Measurements from ENCODE around the gene VLDLR.

Gene VLDLR

DNA sequence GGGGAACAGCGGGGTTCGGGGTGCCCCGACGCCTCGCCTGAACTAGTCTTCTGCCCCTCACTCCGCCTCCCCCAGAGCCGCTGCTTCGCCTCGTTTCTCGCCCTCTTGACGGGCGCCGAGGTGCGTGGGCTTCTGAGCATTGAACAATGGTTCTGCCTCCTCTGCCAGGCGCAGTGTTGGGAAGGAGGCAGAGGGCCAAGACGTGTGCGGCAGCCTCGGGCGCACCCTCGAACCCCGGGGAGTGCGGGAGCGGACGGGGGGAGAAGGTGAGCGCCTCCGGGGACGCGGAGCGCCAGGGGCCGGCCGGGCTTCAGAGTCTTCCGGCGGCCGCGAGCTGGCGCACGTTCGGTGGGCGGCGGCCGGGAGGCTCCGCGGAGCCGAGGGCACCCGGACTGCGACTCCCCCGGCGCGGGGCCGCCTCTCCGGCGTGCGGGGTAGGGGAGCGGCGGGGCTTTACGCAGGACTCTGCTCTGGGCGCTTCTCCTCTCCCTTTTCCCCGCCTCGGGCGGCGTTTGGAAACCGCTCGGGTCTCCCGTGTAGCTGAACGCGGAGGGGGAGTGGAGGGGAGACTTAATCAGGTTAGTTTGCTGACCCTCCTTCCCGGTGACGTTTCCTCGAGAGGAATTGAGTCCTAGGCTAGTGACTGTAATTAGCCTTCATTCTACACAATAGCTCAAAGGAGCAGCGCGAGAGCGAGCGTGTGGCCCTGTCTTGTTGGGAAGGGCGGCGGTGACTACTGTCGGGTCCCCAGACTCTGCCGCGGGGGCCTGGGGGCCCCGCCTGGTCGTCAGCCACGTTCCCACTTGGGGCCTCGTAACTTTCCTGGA, 1.1 kb downstream of the VLDLR start:
- no peak for DNase-seq

DNA sequence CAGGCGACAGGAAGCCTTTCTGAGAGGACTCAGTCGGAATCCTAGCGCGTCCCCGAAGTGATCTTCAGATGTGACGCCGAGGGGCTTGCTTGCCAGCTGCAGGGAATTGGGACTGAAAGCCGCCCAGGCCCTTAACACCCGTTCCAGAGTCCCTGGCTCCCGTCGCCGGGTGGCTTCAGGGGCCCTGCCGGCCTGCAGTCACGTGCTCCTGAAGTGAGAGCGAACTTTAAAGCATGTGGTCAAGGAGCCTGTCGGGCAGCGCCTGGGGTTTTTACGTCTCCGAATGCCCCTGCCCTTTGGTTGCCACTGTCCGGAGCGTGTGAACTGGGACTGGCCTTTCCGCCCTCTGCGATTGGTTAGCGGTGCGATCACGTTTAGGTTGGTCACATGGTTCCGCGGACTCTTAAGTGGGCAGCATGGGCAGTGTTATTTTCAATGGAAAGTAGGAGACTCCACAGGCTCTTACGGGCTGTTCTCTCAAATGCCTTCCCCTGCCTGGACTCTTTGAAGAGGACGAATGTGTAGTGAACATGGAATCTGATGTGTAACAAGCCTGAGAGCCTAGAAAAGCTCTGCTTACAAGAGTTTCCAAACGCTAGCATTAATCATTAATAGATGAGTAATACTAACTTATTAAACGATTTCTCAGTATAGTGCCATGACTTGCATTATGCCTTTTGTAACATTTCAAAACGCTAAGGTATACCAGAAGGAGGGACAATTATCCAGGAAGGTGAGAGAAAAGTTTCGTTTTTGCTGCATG, 1.9 kb downstream of the VLDLR start:
- peak; percentile 60 for DNase-seq

DNA sequence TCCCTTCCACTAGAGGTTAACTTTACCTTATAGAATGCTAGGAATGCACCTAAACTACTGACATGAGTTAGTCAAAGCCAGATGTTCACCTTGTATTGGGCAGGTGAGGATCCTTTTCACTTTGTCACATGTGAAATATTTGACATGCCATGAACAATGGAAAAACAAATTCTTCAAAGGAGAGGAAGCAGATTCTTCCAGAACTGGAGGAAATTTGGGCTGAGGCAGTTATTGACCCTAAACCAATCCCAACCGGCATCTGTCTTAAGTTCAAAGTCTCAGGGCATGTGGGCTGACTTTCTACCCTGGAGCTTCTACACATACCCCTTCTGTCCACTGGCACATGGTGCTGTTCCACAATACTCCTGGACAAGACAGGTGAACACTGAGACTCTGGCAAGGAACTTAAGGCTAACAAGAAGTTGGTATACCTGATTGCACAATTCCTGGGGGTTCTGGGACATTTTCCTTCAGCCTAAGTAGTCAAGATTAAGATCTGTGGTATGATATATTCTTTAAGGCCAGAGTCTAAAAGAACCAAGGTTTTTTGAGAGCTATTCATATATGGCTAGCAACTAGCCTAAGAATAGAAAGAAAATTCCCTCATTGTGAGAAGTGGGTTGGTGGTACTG, 2.6 kb downstream of the VLDLR start:
- DNase-seq = no peak

DNA sequence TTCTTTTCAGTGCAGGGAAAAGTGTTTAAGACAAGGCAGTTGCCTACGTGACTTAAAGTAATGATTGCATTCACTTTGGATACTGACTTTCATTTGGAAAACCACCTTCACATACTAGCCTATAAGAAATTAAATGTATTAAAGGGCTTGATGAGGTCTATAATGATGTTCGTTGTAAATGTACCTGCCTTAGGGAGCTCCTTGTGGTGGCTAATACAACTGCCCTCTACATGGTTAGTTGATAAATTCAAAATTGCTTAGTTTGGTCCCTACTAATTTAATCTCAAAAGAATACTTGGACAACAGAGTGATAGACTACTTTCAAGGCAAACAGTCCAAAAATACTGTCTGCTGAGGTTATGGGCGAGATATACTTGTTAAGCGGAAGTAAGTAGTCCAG, 3.8 kb downstream of the VLDLR start:
- DNase-seq = no peak

DNA sequence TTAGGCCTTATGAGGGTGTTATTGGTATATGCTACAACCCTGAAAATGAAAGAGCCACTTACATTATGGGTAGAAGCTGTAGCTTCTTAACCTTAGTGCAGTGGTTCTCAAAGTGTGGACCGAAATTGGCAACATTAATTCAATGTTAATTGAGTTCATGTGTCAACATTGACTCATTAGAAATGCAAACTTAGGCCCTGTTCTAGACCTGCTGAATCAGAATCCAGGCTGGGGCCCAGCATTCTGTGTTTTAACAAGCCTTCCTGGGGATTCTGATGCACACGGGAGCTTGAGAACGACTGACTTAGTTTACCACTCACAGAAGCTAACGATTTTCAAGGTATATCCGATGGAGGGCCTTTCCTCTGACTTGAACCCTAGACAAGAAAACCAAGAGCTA, 7.3 kb downstream of the VLDLR start:
- no peak for DNase-seq

DNA sequence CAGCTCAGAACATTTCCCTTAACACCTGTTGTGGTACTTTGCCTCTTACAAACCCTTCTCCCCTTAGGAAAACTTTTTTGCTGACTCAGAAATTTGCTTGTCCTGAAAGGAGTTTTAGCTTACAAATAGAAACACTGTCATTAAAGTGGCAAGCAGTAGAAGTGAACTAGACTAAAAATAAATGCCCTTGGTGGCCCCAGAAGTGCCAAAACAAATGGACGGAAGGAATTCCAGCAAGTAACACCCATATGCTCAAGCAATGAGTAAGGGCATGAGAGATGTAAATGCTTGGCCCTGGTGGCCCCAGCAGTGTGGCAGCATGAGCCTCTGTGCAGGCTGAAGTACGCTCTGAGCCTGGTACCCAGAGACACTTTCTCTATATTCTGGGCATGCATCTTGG, 8.6 kb downstream of the VLDLR start:
- DNase-seq = no peak

DNA sequence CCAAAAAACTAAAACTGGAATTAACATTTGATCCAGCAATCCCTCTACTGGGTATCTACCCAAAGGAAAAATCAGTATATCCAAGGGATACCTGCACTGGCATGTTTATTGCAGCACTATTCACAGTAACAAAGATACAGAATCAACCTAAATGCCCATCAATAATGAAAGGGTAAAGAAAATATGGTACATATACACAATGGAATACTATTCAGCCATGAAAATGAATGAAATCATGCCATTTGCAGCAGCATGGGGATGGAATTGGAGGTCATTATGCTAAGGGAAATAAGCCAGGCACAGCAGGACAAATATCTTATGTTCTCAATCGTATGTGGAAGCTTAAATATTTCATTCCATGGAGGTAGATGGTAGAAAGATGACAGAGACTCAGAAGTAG, 9.7 kb downstream of the VLDLR start:
- no peak for DNase-seq

DNA sequence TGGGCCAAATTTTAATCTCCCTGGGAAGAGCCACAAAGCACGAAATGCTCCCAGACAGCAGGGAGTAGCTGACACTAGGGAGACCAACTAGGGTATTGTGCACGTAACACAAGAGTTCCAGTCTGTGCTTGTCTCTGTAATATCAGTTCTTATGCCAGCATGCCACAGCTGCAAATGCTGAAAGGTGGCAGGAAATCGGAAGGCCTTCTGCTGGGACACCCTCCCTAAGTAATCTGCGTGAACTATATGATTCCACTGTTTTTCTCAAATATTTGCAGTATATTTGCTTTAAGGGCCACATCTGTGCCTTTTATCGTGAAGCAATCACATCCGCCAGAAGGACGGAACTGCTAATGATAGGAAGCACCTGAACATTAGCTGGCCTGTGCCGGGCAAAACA, 12.6 kb downstream of the VLDLR start:
- peak; percentile 41 for DNase-seq

DNA sequence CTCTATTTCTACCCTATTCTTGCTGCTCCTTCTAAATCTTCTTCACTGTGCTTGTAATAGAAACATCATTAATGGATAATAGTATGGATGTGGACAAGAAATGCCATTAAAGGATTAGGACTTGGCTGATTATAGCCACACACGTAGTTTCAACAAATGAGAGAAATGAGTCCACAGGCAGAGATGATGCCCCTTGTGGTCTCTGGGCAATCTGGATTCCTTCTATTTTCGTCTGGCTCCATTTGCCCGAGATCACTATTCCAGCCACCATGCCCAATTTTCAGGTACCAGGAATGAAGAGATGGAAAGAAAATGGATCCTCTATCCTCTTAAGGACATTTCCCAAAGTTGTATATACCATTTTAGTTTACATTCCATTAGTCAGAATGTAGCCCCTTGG, 13.2 kb downstream of the VLDLR start:
- DNase-seq = no peak

DNA sequence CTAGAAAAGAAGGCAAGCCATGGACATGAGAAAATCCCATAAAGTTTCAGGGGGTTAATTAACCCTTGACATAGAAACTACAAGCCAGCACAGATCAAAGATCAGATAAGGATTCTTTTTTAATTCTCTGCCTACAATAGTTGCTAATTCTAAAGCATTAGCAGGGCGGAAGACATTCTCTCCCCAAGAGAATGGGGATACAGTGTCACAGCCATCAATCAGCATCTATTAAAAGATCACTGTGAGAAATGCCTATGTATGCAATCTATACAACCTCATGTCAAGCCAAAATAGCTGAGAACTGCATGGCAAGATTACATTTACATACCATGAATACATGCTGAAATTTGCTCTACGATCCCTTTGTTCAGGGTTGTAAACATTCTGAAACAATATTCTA, 14.3 kb downstream of the VLDLR start:
- DNase-seq = no peak

DNA sequence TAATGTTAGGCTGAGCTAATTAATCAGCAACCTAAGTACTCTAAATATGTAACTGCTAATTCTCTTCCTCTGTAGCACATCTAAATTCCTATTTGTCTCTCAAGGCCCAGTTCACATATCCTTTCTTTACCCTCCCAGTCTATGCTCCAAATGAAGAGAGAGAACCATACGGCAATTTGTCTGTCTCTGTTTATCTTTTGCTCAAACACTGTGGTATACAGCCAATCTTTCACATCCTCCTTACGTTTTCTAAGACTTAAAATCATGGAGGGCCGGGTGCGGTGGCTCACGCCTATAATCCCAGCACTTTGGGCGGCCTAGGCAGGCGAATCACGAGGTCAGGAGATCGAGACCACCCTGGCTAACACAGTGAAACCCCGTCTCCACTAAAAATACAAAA, 15.8 kb downstream of the VLDLR start:
- DNase-seq = no peak

DNA sequence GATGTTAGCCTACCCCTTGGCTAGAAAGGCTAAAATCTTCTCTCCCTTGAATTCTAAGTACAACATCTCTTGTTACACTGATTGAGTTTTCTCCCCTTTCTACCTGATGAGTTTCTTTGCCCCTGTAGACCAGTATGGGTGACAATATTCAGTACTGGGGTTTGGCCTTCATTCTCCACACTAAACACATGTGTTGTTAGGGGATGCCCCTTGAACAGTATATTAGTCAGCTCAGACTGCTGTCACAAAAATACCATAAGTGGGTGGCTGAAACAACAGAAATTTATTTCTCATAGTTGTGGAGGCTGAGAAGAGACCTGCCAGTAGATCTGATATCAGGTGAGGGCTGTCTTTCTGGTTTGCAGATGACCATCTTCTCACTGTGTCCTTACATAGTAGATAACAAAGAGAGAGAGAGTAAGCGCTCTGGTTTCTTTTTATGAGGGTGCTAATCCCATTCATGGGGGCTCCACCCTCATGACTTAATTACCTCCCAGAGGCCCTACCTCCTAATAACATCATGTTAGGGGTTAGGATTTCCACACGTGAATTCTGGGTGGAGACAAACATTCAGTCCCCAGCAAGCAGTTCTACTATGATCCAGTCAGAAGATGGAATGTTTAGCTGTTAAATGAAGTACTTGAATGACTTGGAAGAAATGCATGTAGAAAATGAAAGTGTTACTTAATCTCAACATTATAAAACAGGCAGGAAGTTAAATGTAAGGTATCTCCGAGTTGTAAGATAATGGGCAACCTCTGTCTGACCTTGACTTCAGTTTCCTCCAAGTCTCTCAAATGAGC, 17.5 kb downstream of the VLDLR start:
- DNase-seq = no peak

DNA sequence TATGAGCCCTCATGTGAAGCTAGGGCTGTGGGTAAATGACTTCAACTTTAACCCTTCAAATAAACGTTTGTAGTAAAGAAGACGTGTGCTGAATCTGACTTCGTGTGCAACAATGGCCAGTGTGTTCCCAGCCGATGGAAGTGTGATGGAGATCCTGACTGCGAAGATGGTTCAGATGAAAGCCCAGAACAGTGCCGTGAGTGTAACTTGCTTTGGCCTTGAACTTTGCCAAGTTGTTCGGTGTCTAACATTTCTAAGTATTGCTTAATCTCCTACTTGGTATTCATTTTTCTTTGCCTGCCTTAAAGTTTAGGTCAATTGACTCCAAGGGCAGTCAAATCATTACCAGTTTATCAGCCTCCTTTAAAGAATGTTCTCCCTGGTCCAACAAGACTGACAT, 18.2 kb downstream of the VLDLR start:
- DNase-seq = no peak

DNA sequence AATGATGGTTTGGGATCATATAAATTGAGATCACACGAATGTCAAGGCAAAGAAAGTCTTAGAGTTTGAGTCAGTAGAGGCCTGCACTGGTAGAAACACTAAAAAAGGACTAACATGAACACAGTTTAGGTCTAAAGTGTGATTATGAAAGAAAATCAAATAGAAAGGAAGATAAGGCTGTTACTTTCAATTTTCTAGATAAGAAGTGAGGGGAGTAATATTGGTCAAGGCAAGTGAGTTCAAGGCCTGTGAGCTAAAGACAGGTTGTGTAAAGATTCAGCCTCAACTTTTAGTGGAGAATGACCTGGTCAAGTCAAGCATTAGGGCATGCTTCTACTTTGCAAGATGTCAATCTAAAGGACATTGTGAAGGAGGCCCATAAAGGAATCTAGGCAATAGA, 19.0 kb downstream of the VLDLR start:
- no peak for DNase-seq

DNA sequence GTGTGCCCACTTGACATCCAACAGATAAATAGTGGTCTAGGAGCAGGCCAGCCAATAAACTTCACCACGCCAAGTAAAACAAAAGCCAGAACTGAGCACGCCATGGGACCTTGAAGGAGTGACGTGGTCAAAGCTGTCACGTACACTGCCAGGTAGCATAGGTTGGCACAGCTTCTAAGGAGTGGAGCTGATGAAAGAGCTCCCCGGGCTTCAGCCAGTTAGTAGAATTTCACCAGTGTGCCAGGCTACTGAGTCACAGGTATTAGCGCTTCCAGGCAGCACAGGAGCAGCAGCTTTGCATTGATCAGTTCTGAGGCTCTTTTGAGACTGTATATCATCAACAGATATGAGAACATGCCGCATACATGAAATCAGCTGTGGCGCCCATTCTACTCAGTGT, 19.4 kb downstream of the VLDLR start:
- no peak for DNase-seq

DNA sequence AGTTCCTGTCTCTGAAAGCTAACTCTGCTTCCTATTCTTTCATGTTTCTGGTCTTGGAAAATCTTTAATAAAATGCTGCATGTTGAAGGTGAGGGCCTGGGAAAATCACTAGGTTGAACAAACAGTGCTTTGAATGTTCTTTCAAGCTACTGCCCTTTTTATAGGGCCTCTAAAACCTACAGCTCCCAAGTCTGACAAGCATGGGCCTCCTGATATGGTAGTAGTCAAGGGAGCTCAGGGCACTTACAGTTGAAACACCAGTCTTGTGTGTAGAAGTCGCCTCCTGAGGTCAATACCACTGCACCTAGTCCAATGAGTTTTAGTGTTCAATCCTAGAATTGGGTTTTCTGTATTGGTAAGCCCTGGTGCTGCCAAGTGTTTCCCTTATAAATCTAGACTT, 20.5 kb downstream of the VLDLR start:
- DNase-seq = no peak

DNA sequence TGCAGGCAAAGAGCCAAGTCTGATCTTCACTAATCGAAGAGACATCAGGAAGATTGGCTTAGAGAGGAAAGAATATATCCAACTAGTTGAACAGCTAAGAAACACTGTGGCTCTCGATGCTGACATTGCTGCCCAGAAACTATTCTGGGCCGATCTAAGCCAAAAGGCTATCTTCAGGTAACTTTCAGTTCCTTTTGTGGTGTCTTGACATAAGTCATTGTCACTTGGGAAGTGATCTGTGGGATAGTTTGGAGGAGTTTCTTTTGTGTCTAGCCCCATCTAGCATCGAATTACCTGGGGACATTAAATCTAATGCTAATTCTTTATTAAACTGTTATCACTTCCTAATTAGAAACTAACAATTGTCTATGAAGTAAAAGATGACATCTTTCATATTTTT, 24.0 kb downstream of the VLDLR start:
- no peak for DNase-seq

DNA sequence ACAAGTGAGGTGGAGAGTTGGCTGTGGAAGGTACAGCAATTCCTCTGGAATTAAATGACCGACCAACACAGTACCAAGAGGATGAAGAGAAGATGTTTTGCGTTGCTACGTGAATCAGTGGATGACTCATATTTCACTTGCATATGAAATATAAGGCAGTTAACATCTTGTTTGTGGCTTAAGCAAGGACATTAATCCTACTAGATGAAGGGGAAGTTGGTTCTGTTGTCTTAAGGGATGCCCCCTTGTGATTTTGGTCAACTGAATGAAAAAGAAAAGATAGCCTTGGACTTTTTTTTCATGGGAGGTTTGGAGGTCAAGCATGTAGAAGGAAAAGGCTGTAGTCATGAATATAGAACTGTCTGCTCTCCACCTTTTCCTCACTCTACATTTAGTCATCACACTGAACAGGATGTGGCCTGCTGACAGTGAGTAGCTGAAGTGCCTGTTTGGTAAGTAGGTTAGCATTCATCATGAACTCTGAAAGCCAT, 33.9 kb downstream of the VLDLR start:
- no peak for DNase-seq

DNA sequence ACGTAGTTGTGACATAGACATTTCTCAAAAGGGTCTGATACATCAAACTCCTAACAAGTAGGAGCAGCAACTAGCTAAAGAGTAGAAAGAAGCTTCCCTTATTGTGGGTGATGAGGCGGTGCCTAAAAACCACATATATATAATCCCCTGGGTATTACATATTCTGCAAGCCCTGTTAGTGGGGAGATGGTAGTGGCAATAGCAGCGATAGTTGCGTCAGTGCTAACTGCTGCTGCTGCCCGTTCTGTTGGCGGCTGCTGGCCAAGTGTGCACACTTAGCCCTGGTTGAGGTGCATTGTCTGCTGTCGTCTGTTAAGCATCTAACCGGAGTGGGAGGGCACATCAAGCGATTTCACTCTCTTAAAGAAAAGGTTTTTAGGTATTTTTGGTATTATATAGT, 35.8 kb downstream of the VLDLR start:
- no peak for DNase-seq

DNA sequence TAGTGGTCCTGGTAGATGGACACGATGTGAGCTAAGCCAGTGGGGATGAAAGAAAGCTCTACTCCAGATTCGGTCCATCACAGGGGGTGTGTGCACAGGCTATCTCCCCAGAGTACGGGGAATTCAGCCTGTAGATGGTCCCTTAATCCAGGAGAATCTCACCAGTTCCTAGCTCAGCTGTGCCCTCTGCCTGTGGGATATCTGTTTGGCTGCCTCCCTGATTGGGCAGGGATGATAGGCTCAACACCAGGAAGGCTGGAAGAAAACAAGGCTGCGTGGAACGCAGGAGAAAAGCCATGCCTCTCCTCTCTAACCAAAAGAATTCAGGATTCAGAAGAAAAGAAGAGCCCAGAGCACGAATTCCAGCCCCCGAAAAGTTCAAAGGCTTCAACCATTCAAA, 40.9 kb downstream of the VLDLR start:
- DNase-seq = no peak

DNA sequence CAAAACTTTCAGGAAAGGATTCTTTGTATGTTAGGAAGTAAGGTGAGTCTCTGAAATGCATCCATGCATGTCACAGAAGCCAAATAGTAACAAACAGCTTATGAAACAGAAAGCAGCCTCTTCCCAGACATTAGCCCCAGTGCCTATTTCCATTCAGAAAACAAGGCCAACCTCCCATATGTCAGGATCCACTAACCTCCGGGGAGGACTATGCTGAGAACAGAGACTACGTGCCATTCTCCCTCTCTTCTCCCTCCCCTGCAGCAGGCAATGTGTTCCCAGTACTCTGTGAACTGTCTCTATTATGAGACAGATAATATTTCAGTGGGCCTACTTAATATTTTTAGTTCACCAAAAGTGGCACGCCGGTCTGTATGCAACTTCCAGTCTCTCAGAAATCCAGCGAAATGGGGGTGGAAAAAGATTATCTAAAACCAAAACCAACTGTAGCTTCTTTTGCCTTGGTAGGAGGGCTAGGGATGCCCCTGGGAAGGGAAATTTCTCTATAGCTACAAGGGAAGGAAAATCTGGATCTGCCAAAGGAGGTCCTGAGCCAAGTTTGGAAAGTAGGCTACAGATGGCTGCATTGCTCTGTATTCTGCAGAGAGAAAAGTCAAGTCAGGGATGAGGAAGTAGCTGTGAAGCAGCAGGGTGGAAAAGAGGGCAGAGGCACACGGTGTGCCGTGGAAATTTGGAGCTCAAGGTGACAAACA, 42.0 kb downstream of the VLDLR start:
- peak; percentile 52 for DNase-seq

All from right hindlimb (tissue), 1 donor.